HG03520 (cell line): ENCODE results near the gene CELF2.

Experiments used
- ATAC-seq: cut with Tn5 transposase; IDR thresholded peaks from one replicate; pipeline ENCODE4 v1.9.1; 2021; ENCODE audit warnings: mild to moderate bottlenecking, moderate library complexity; ENCODE audit not compliant: unreplicated experiment

CELF2 gene

GRCh38 chr10:11057018-11057417 lies 39.3 kb downstream of the CELF2 start:
- ATAC-seq: no peak

DNA sequence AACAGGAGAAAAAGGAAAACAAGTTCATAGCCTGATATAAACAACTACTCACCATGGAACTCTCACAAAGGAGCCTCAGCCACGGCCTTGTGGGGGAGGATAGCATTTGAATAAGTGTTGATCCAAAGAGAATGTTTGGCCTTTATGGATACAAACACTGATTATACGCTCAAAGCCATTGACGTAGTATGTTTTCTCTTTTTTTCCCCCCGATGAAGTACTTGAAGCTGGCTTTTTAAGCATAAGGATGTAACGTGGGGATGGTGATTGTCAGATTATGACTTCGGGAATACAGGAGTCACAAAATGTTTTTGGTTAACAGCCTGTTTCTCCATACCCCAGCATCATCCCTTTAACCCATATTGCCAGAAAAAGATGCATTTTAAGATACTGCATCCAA lies 39.8 kb downstream of the CELF2 start:
- no peak for ATAC-seq

DNA sequence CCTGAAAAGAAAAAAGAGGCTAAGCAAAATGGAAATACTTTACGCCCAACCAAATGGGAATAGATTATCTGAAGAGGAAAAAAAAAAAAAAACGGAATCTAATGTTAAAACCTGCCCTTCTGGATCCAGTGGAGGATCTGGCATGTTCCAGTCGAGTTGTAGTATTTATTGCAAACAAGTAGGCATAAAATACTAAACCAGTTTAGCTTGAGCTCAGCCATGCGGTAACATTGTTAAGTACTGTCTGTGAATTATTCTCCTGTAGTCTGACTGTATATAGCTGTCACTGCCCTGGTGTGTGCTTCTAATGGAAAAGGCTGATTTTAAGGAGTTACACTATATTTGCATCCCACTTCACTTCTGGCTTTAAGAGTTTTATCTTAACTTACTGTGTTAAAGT lies 40.3 kb downstream of the CELF2 start:
- no peak for ATAC-seq

DNA sequence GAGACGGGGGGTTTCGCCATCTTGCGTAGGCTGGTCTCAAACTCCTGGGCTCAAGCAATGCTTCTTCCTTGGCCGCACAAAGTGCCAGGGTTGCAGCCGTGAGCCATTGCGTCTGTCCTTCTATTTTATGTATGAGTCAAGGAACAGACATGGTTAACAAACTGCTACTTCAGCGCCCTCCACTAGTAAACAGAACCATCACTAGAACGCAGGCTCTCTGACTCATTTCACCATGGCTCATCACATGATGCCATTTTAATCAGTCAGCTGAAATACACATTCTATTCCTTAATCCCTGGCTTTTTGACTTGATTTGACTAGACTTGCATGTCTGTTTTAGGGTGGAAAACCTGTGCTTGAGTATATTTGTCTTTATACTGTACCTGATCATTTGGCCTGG lies 41.3 kb downstream of the CELF2 start:
- ATAC-seq: no peak

GRCh38 chr10:11063856-11064255 lies 46.2 kb downstream of the CELF2 start:
- ATAC-seq: no peak

- no peak for ATAC-seq
These were observed 47.2 kb downstream of the CELF2 start for GRCh38 chr10:11064832-11065231.

GRCh38 chr10:11065567-11065966 lies 47.9 kb downstream of the CELF2 start:
- no peak for ATAC-seq

DNA sequence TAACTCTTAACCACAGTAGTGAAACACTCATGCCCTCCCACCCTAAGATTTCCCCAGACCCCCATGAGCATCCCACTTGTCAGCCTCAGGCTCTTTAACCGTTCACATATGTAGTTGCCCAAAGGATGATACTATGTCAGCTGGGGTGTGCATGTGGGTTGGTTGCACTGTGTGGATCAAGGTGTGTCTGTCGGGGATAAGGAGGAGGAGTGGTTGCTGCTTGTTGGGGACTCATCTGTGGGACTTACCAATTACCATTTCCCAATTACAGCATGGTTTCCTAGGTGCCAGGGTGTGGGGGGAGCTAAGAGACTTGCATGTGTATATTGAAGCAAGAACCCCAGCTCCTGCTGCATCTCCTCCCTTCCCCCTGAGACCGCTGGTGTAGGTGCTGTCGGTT lies 48.8 kb downstream of the CELF2 start:
- no peak for ATAC-seq

DNA sequence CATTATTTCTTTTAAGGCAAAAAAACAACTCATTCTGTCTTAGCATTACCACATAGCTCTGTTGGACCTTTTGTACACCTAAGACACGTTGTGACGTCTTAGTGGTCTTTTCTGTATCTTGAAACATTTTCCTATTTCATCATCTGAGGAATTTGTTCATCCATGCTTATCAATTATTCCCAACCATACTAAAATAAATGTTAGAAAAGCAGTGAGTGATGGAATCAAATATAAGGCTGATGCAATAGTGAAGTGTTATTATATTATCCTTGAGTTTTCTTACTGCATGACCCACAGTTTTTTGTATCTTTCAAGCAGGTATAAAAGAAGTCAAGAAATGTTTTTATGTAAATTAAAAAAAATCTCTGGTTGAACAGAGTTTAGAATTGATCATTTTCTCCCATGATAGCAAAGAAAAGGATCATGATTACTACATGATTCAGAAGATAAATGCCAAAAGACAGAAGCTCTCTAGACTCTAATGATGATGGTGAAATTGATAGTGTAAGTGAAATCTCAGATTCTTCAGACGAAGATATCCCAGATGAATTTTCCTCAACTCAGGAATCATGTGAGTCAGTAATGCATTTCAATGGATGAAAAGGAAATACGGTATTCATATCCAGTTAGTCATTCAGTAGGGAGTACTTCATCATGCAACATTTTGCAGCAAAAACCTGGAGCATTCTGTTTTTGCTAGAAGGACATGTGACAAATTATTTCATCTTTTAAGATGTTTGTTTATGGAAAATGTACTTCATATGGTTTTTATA lies 51.4 kb downstream of the CELF2 start:
- ATAC-seq: no peak

GRCh38 chr10:11073410-11073809 lies 55.7 kb downstream of the CELF2 start:
- no peak for ATAC-seq

- ATAC-seq: peak; percentile 90
These were observed 57.0 kb downstream of the CELF2 start for GRCh38 chr10:11074536-11075267.

DNA sequence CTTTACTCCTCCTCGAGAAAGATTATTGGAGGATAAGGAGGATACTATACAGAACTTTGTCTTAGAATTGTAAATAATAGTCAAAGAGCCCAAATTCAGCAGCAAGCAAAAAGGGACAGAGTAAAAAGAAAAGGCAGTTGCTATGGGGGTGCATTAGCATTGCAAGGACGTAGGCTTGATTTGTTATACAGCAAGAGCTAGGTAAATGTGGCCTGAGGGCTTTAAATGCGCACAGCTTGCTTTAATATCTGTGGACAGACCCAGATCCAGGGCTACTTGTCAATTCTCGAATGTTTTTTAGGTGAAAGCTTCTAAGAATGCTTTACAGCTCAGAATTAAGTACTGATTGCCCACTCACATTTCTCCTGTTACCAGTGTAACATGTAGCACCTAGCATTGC lies 58.5 kb downstream of the CELF2 start:
- no peak for ATAC-seq

GRCh38 chr10:11080564-11080984 lies 62.9 kb downstream of the CELF2 start:
- no peak for ATAC-seq

- no peak for ATAC-seq
These were observed 63.7 kb downstream of the CELF2 start for GRCh38 chr10:11081408-11081807.

DNA sequence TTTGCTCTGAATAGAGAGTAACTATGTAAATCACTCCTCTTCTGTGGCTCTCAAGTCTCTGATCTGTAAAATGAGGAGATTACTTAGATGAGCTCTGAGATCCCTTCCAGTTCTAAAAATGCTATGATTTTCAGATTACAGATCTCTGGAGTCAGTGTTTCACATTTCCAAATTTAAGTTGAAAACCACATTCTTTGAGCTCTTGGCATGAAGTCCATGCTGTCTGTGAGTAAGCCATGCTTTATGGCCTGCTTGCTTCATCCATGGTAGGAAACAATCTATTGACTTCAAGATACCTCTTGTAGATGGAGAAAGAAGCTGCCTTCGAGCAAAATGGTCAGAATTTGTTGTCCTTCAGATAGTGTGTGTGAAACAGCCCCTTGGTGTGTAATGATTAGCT lies 64.9 kb downstream of the CELF2 start:
- ATAC-seq: no peak

DNA sequence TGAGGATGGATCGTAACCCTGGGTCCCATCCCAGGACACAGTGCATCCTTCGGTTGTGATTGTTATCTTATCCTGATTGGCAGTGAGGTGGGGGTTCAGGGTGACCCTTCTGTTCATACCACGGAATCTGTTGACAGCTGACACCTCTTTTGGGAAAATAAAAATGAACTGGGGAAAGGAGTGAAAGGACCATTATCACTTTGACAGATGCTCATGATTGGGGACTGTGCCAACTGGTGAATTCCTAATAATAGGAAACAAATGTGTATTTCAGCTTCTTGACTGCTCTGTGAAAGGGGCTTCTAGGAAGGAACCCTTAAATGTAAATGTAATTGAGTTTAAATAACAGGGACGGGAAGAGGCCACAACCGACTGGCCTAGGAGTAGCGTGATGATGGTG lies 65.4 kb downstream of the CELF2 start:
- ATAC-seq: no peak

DNA sequence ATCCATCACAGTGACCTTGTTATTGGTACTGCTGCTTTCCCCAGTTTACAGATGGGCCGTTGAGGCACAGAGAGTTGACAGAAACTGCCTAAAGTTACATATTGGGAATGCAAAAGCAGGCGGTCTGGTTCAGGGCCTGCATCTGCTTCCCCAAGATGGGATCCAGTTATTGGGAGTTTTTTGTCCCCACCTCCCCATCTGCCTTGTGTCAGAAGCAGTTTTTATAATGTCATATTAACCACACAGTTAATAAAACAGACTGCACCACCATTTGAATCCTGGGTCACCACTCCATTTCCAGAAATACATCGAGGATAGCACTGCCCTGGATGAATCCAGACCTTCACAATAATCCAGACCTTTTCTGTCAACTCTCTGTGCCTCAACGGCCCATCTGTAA lies 67.9 kb downstream of the CELF2 start:
- ATAC-seq: no peak

- ATAC-seq: no peak
These were observed 68.6 kb downstream of the CELF2 start for GRCh38 chr10:11086177-11086840.

DNA sequence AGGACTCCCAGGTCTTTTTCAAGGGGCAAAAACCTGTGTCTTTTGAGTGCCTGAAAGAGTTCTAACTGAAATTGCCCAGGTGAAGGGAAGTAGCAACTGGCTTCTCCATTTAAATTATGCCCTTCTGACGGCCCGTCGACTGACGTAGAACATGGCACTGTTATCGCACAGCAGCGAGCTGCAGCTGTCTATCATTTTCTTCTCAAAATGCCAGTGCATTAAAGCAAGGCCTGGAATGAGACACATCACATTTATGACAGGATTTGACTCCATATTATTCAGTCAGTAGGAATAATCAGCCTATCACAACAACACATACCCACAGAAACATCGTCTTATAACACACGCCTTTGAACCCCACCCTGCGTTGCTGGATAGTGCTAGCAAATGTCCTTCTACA lies 69.7 kb downstream of the CELF2 start:
- ATAC-seq: no peak

GRCh38 chr10:11088709-11089108 lies 71.0 kb downstream of the CELF2 start:
- ATAC-seq: no peak

GRCh38 chr10:11089272-11089671 lies 71.6 kb downstream of the CELF2 start:
- no peak for ATAC-seq

GRCh38 chr10:11091517-11092102 lies 73.9 kb downstream of the CELF2 start:
- ATAC-seq: no peak
